Glomerular visceral epithelial cell (primary cell): Measurements from ENCODE around the gene CHST13.
"Not testable (repeated sequence)": the region's sequence is repeated elsewhere in the genome, so short reads cannot be mapped to it uniquely, and the experiment has no call there.

ENCODE experiments used
- DNase-seq: peaks from one replicate; pipeline ENCODE4 v3.0.0-alpha.2; 2016; ENCODE audit errors: extremely low spot score

CHST13 gene

GRCh38 chr3:126555795-126556636, 32.1 kb downstream of the CHST13 start:
- no peak for DNase-seq

- DNase-seq: no peak
Observed at GRCh38 chr3:126556637-126557414, 32.9 kb downstream of the CHST13 start.

GRCh38 chr3:126557415-126557745, 33.4 kb downstream of the CHST13 start:
- no peak for DNase-seq

- DNase-seq: no peak
Observed at GRCh38 chr3:126557761-126558160, 33.8 kb downstream of the CHST13 start.

- no peak for DNase-seq
Observed at GRCh38 chr3:126558336-126559071, 34.5 kb downstream of the CHST13 start, which contains the start of gene C3orf22. Gene C3orf22 (minus strand): TSS chr3:126558932. CDS start chr3:126553390, 5,542 bp downstream.

- DNase-seq: no peak
Observed at GRCh38 chr3:126562737-126563276, 38.9 kb downstream of the CHST13 start.

- DNase-seq: peak; percentile 31
Observed at GRCh38 chr3:126567696-126568438, 43.9 kb downstream of the CHST13 start.

- no peak for DNase-seq
Observed at GRCh38 chr3:126568776-126569342, 44.9 kb downstream of the CHST13 start.

GRCh38 chr3:126569390-126569975, 45.5 kb downstream of the CHST13 start:
- no peak for DNase-seq

- no peak for DNase-seq
Observed at GRCh38 chr3:126570103-126570541, 46.2 kb downstream of the CHST13 start.

- no peak for DNase-seq
Observed at GRCh38 chr3:126571078-126571477, 47.1 kb downstream of the CHST13 start.

GRCh38 chr3:126573492-126574117, 49.6 kb downstream of the CHST13 start:
- DNase-seq: no peak

GRCh38 chr3:126577261-126577660, 53.3 kb downstream of the CHST13 start:
- no peak for DNase-seq

GRCh38 chr3:126578702-126579101, 54.7 kb downstream of the CHST13 start:
- no peak for DNase-seq

- DNase-seq: no peak
Observed at GRCh38 chr3:126580746-126581145, 56.8 kb downstream of the CHST13 start.

GRCh38 chr3:126581569-126581968, 57.6 kb downstream of the CHST13 start:
- no peak for DNase-seq

GRCh38 chr3:126582311-126582710, 58.4 kb downstream of the CHST13 start:
- no peak for DNase-seq

- DNase-seq: not testable (repeated sequence)
Observed at GRCh38 chr3:126591515-126591914, 67.6 kb downstream of the CHST13 start.
